Medulla oblongata (tissue), 1 donor: ENCODE results near the gene SV2A.
A peak's percentile ranks its signal among the peaks of the same experiment; 100 is the strongest.
"Not testable (repeated sequence)": the region's sequence is repeated elsewhere in the genome, so short reads cannot be mapped to it uniquely, and the experiment has no call there.

Experiments used
- DNase-seq: peaks from one replicate; pipeline ENCODE4 v3.0.0-alpha.2; 2015; ENCODE audit errors: extremely low spot score

Gene SV2A

GRCh38 chr1:149917571-149918144 lies at the start of gene SV2A:
TSS of gene SV2A (minus strand) at chr1:149917844. CDS start at chr1:149913840, 4,004 bp downstream.
- DNase-seq, result peak; percentile 72

GRCh38 chr1:149967041-149967440 lies 49.4 kb upstream of the SV2A start:
- no peak for DNase-seq

GRCh38 chr1:149966405-149966804 lies 48.8 kb upstream of the SV2A start:
- DNase-seq, result no peak

GRCh38 chr1:149965440-149965839 lies 47.8 kb upstream of the SV2A start:
- DNase-seq, result no peak

GRCh38 chr1:149963358-149963757 lies 45.7 kb upstream of the SV2A start:
- DNase-seq, result peak; percentile 37

GRCh38 chr1:149962736-149963135 lies 45.1 kb upstream of the SV2A start:
- DNase-seq, result peak; percentile 33

- DNase-seq, result peak; percentile 91
Measured at GRCh38 chr1:149962039-149962647, 44.5 kb upstream of the SV2A start.

GRCh38 chr1:149957548-149957947 lies 39.9 kb upstream of the SV2A start:
- DNase-seq, result not testable (repeated sequence)

- DNase-seq, result no peak
Measured at GRCh38 chr1:149949911-149950310, 32.3 kb upstream of the SV2A start.

GRCh38 chr1:149945206-149945605 lies 27.6 kb upstream of the SV2A start:
- DNase-seq, result peak; percentile 63

GRCh38 chr1:149942885-149943284 lies 25.2 kb upstream of the SV2A start:
- no peak for DNase-seq

GRCh38 chr1:149942207-149942606 lies 24.6 kb upstream of the SV2A start:
- peak; percentile 64 for DNase-seq

GRCh38 chr1:149940427-149940826 lies 22.8 kb upstream of the SV2A start:
- no peak for DNase-seq

GRCh38 chr1:149938668-149939003 lies 21.0 kb upstream of the SV2A start:
- not testable (repeated sequence) for DNase-seq

GRCh38 chr1:149937759-149938158 lies 20.1 kb upstream of the SV2A start:
- no peak for DNase-seq

GRCh38 chr1:149936992-149937705 lies 19.5 kb upstream of the SV2A start:
- DNase-seq, result no peak

- DNase-seq, result peak; percentile 42
Measured at GRCh38 chr1:149936170-149936991, 18.7 kb upstream of the SV2A start, which contains the start of gene MTMR11. TSS of gene MTMR11 (minus strand) at chr1:149936879. CDS start at chr1:149936647, 232 bp downstream.

GRCh38 chr1:149934356-149934755 lies 16.7 kb upstream of the SV2A start:
- DNase-seq, result peak; percentile 1

- DNase-seq, result no peak
Measured at GRCh38 chr1:149933208-149933607, 15.6 kb upstream of the SV2A start.

- DNase-seq, result no peak
Measured at GRCh38 chr1:149932474-149932873, 14.8 kb upstream of the SV2A start.

- no peak for DNase-seq
Measured at GRCh38 chr1:149931212-149931790, 13.7 kb upstream of the SV2A start.

- no peak for DNase-seq
Measured at GRCh38 chr1:149929856-149930255, 12.2 kb upstream of the SV2A start.
